A549 (cell line): ENCODE results near the gene RETREG1.

Source experiments
- EHF ChIP-seq: fragments of 250-450 bp; sonication (Bioruptor Pico); IDR thresholded peaks from 2 replicates; pipeline ENCODE4 v1.5.0; 2020; ENCODE audit warnings: mild to moderate bottlenecking
- EP300 ChIP-seq, 2 experiments: fragments of >200 bp; sonication (Bioruptor Twin); formaldehyde crosslinking; IDR thresholded peaks; 2 replicates in 1 of 2; 3 replicates in 1 of 2; pipeline ENCODE4 v1.6.1; 2016 to 2017
- FOSB ChIP-seq: fragments of 250-450 bp; sonication (Bioruptor Pico); IDR thresholded peaks from 2 replicates; pipeline ENCODE4 v1.5.0; 2020; ENCODE audit warnings: mild to moderate bottlenecking, moderate library complexity
- FOXS1 ChIP-seq: fragments of 250-450 bp; sonication (Bioruptor Pico); IDR thresholded peaks from 2 replicates; pipeline ENCODE4 v1.5.0; 2020; ENCODE audit warnings: mild to moderate bottlenecking, moderate library complexity
- HDAC2 ChIP-seq: fragments of 200-600 bp; sonication (generic); IDR thresholded peaks from 2 replicates; pipeline ENCODE4 v1.6.1; 2016
- JUN ChIP-seq, 2 experiments: fragments of >200 bp; sonication (Bioruptor Twin); formaldehyde crosslinking; IDR thresholded peaks; 2 replicates in 1 of 2; 3 replicates in 1 of 2; pipeline ENCODE4 v1.6.1; 2016 to 2017
- NPAS2 ChIP-seq: fragments of 250-450 bp; sonication (Bioruptor Pico); IDR thresholded peaks from 2 replicates; pipeline ENCODE4 v1.8.0; 2022; ENCODE audit warnings: mild to moderate bottlenecking, moderate library complexity, borderline replicate concordance
- POLR2A ChIP-seq: IDR thresholded peaks from 2 replicates; pipeline ENCODE4 v1.6.1; 2012; ENCODE audit warnings: mild to moderate bottlenecking, low read length
- RCOR1 ChIP-seq: fragments of 150-350 bp; IDR thresholded peaks from 2 replicates; pipeline ENCODE4 v1.6.1; 2014; ENCODE audit warnings: antibody characterized with exemption, low read length, low read depth
- RFX5 ChIP-seq: fragments of 450-650 bp; IDR thresholded peaks from 2 replicates; pipeline ENCODE4 v1.7.1; 2014; ENCODE audit warnings: antibody characterized with exemption, mild to moderate bottlenecking, moderate library complexity
- SMC3 ChIP-seq: fragments of >200 bp; sonication (Bioruptor Twin); formaldehyde crosslinking; IDR thresholded peaks from 3 replicates; pipeline ENCODE4 v1.6.1; 2018; ENCODE audit warnings: inconsistent platforms
- SREBF2 ChIP-seq: fragments of 450-650 bp; IDR thresholded peaks from 2 replicates; pipeline ENCODE4 v1.6.1; 2014; ENCODE audit warnings: mild to moderate bottlenecking, moderate library complexity
- TF ChIP-seq, protein P1 (sequence below): fragments of >200 bp; sonication (Bioruptor Twin); formaldehyde crosslinking; IDR thresholded peaks from 3 replicates; pipeline ENCODE4 v1.5.1; 2016

DNA sequence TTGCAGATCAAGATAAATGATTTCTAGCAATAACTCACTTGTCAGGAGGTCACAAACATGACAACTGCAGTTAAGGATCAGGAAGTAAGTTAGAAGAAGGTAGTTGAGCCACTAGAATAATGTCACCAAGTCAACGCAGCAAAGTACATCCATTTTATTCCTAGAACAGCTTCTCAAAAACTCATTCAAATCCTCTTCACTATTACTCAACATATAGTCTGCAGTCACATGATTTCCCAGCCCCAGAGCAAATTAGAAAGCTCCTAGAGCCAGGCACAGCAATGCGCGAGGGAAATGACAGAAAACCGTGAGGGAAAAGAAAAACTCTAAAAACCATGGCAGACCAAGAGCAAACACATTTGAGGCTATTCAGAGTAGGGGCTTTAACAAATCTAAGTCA, 101.3 kb downstream of the RETREG1 start:
- TF ChIP-seq JUN (IDR thresholded peaks at IDR 0.05) (no peak), NPAS2 (CRISPR knock-in tag) (no peak), FOSB (no peak), RCOR1 (no peak), EHF (no peak), SMC3 (no peak), HDAC2 (no peak), RFX5 (no peak), SREBF2 (no peak), FOXS1 (CRISPR knock-in tag) (no peak), EP300 (IDR thresholded peaks at IDR 0.05) (no peak), POLR2A (no peak)
- TF ChIP-seq, protein P1, sequence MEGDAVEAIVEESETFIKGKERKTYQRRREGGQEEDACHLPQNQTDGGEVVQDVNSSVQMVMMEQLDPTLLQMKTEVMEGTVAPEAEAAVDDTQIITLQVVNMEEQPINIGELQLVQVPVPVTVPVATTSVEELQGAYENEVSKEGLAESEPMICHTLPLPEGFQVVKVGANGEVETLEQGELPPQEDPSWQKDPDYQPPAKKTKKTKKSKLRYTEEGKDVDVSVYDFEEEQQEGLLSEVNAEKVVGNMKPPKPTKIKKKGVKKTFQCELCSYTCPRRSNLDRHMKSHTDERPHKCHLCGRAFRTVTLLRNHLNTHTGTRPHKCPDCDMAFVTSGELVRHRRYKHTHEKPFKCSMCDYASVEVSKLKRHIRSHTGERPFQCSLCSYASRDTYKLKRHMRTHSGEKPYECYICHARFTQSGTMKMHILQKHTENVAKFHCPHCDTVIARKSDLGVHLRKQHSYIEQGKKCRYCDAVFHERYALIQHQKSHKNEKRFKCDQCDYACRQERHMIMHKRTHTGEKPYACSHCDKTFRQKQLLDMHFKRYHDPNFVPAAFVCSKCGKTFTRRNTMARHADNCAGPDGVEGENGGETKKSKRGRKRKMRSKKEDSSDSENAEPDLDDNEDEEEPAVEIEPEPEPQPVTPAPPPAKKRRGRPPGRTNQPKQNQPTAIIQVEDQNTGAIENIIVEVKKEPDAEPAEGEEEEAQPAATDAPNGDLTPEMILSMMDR = no peak
